OCI-LY3 (cell line): ENCODE measurements around the gene ANKS6.

ENCODE experiments used
- EZH2phosphoT487 ChIP-seq: fragments of 200-600 bp; shearing (Covaris generic); IDR thresholded peaks from 2 replicates; pipeline ENCODE4 v1.6.1; 2018; ENCODE audit warnings: antibody characterized with exemption, mixed run types, low read depth
- TF ChIP-seq, protein P1 (sequence below): fragments of 200-600, 300-600 bp; sonication (generic); IDR thresholded peaks from 2 replicates; pipeline ENCODE4 v1.5.1; 2014; ENCODE audit warnings: antibody characterized with exemption, low read length, low read depth

GRCh38 chr9:98686961-98687855 lies 109.1 kb downstream of the ANKS6 start:
- TF ChIP-seq, protein P1, sequence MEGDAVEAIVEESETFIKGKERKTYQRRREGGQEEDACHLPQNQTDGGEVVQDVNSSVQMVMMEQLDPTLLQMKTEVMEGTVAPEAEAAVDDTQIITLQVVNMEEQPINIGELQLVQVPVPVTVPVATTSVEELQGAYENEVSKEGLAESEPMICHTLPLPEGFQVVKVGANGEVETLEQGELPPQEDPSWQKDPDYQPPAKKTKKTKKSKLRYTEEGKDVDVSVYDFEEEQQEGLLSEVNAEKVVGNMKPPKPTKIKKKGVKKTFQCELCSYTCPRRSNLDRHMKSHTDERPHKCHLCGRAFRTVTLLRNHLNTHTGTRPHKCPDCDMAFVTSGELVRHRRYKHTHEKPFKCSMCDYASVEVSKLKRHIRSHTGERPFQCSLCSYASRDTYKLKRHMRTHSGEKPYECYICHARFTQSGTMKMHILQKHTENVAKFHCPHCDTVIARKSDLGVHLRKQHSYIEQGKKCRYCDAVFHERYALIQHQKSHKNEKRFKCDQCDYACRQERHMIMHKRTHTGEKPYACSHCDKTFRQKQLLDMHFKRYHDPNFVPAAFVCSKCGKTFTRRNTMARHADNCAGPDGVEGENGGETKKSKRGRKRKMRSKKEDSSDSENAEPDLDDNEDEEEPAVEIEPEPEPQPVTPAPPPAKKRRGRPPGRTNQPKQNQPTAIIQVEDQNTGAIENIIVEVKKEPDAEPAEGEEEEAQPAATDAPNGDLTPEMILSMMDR: no peak
- no peak for TF ChIP-seq EZH2phosphoT487
